A549 (cell line): ENCODE measurements around the gene KRTAP10-7.

Experiments
- BCL3 ChIP-seq: fragments of >200 bp; sonication (Bioruptor Twin); formaldehyde crosslinking; IDR thresholded peaks from 3 replicates; pipeline ENCODE4 v1.6.1; 2016
- CHD2 ChIP-seq: fragments of 150-350 bp; IDR thresholded peaks from 2 replicates; pipeline ENCODE4 v1.6.1; 2014; ENCODE audit warnings: low read length; ENCODE audit not compliant: partially characterized antibody
- ELK1 ChIP-seq: fragments of 150-350 bp; IDR thresholded peaks from 2 replicates; pipeline ENCODE4 v1.6.1; 2014; ENCODE audit warnings: low read depth, mild to moderate bottlenecking, low read length
- EP300 ChIP-seq, 2 experiments: fragments of >200 bp; sonication (Bioruptor Twin); formaldehyde crosslinking; IDR thresholded peaks; 2 replicates in 1 of 2; 3 replicates in 1 of 2; pipeline ENCODE4 v1.6.1; 2016 to 2017
- JUN ChIP-seq, 2 experiments: fragments of >200 bp; sonication (Bioruptor Twin); formaldehyde crosslinking; IDR thresholded peaks; 2 replicates in 1 of 2; 3 replicates in 1 of 2; pipeline ENCODE4 v1.6.1; 2016 to 2017
- KDM5A ChIP-seq: fragments of 200-600 bp; sonication (generic); IDR thresholded peaks from 2 replicates; pipeline ENCODE4 v1.6.1; 2016; ENCODE audit warnings: antibody characterized with exemption, mild to moderate bottlenecking
- MAFK ChIP-seq: fragments of 450-650 bp; IDR thresholded peaks from 2 replicates; pipeline ENCODE4 v1.6.1; 2014; ENCODE audit not compliant: partially characterized antibody
- MYC ChIP-seq: IDR thresholded peaks from 2 replicates; pipeline ENCODE4 v1.6.1; 2012; ENCODE audit warnings: mild to moderate bottlenecking, inconsistent platforms, low read length, improper control_type of control experiment, borderline replicate concordance
- RCOR1 ChIP-seq: fragments of 150-350 bp; IDR thresholded peaks from 2 replicates; pipeline ENCODE4 v1.6.1; 2014; ENCODE audit warnings: antibody characterized with exemption, low read length, low read depth
- RFX5 ChIP-seq: fragments of 450-650 bp; IDR thresholded peaks from 2 replicates; pipeline ENCODE4 v1.7.1; 2014; ENCODE audit warnings: antibody characterized with exemption, mild to moderate bottlenecking, moderate library complexity
- SMC3 ChIP-seq: fragments of >200 bp; sonication (Bioruptor Twin); formaldehyde crosslinking; IDR thresholded peaks from 3 replicates; pipeline ENCODE4 v1.6.1; 2018; ENCODE audit warnings: inconsistent platforms
- TF ChIP-seq, protein P1 (sequence below): fragments of >200 bp; sonication (Bioruptor Twin); formaldehyde crosslinking; IDR thresholded peaks from 3 replicates; pipeline ENCODE4 v1.5.1; 2016
- TF ChIP-seq, protein P2 (sequence below): fragments of 450-650 bp; IDR thresholded peaks from 2 replicates; pipeline ENCODE4 v1.6.1; 2014; ENCODE audit warnings: antibody characterized with exemption

DNA sequence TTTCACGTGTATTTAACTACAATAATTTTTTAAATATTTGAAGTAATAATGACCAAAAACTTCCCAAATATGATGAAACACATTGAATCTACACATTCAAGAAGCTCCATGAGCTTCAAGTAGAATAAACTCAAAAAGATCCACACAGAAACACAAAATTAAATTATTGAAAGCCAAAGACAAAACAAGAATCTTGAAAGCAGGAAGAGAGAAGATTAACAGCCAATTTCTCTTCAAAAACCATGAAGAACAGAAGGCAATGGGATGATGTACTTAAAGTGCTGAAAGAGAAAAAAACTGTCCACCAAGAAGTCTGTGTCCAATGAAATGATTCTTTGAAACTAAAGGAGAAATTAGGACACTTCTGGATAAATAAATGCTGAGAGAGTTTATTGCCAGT is 31.7 kb downstream of the KRTAP10-7 start:
- TF ChIP-seq KDM5A (no peak), CHD2 (no peak), SMC3 (no peak), JUN (IDR thresholded peaks at IDR 0.05) (no peak), MYC (no peak), RCOR1 (no peak), RFX5 (no peak), EP300 (IDR thresholded peaks at IDR 0.05) (no peak), MAFK (no peak), BCL3 (no peak), ELK1 (no peak)
- TF ChIP-seq, protein P1, sequence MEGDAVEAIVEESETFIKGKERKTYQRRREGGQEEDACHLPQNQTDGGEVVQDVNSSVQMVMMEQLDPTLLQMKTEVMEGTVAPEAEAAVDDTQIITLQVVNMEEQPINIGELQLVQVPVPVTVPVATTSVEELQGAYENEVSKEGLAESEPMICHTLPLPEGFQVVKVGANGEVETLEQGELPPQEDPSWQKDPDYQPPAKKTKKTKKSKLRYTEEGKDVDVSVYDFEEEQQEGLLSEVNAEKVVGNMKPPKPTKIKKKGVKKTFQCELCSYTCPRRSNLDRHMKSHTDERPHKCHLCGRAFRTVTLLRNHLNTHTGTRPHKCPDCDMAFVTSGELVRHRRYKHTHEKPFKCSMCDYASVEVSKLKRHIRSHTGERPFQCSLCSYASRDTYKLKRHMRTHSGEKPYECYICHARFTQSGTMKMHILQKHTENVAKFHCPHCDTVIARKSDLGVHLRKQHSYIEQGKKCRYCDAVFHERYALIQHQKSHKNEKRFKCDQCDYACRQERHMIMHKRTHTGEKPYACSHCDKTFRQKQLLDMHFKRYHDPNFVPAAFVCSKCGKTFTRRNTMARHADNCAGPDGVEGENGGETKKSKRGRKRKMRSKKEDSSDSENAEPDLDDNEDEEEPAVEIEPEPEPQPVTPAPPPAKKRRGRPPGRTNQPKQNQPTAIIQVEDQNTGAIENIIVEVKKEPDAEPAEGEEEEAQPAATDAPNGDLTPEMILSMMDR, result no peak
- TF ChIP-seq, protein P2, sequence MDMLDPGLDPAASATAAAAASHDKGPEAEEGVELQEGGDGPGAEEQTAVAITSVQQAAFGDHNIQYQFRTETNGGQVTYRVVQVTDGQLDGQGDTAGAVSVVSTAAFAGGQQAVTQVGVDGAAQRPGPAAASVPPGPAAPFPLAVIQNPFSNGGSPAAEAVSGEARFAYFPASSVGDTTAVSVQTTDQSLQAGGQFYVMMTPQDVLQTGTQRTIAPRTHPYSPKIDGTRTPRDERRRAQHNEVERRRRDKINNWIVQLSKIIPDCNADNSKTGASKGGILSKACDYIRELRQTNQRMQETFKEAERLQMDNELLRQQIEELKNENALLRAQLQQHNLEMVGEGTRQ, result no peak
